DMS153 treated with DMSO at 0.1 percent for 48 hours (cell line): ENCODE results near the gene L3MBTL1.
"Not testable (repeated sequence)": the region's sequence is repeated elsewhere in the genome, so short reads cannot be mapped to it uniquely, and the experiment has no call there.

Experiments used
- DNase-seq: peaks from one replicate; lab custom pipeline; 2025; ENCODE audit not compliant: unreplicated experiment; lab: John Stamatoyannopoulos, UW

The L3MBTL1 gene

DNA sequence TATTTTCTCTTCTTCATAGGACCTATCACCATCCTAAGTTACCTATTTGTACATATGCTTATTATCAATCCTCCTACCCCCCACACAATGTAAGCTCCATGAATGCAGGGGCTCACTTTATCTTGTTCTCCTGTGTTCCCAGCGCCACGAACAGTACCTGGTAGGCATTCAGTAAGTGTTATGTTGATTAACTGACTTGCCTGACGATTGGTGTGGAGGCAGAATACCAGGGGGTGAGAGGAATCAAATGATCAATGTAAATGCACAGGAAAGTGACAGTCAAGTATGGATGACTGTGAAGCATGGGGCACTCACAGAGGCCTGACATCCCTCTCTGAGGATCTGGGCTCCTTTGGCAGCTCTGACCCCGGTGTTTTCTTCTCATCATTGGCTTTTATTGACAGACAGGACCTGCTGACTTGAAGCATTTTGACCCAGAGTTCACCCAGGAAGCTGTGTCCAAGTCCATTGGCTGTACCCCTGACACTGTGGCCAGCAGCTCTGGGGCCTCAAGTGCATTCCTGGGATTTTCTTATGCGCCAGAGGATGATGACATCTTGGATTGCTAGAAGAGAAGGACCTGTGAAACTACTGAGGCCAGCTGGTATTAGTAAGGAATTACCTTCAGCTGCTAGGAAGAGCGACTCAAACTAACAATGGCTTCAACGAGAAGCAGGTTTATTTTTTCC, 77.1 kb downstream of the L3MBTL1 start:
- no peak for DNase-seq

DNA sequence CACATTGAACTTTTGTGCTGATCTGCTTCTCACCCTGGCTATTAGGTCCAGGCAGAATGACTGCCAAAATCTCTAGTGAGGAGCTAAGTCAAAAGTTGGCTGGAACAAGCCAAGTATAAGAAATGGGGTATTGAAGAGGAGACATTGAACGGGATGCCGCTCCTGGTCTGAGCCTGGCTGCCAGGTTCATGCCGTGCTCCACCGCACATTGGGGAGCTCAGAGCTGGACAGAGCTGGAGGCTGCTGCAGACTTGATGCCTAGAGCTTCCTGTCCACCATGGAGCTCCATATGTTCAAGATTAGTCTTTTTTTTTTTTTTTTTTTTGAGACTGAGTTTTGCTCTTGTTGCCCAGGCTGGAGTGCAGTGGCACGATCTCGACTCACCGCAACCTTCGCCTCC, 79.1 kb downstream of the L3MBTL1 start:
- DNase-seq = no peak

DNA sequence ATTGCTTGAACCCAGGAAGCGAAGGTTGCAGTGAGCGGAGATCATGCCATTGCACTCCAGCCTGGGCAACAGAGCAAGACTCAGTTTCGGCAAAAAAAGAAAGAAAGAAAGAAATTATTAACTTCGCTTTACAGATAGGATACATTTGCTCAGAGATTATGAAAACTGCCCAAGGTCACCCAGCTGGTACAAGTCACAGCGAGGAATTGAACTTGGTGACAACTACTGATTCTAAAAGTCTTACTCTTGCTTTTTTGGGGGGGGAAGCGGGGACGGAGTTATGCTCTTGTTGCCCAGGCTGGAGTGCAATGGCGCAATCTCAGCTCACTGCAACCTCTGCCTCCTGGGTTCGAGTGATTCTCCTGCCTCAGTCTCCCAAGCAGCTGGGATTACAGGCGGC, 81.0 kb downstream of the L3MBTL1 start:
- not testable (repeated sequence) for DNase-seq

DNA sequence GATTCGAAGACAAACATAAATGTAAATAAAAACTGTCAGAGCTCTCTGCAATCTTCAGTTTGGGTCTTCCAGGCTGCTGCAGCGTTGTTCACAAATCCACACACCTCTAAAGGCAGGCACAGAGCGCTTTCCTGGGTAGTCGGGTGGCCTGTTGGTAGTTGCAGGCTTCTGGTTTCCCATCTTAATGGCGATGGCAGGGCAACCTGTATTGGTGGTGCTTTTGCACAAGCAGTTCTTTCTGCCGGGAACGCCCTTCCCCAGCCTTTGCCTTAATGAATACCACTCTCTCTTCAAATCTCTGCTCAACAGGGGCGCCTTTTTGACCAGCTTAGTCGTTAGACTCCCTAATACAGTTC, 82.5 kb downstream of the L3MBTL1 start:
- DNase-seq = peak; percentile 78

DNA sequence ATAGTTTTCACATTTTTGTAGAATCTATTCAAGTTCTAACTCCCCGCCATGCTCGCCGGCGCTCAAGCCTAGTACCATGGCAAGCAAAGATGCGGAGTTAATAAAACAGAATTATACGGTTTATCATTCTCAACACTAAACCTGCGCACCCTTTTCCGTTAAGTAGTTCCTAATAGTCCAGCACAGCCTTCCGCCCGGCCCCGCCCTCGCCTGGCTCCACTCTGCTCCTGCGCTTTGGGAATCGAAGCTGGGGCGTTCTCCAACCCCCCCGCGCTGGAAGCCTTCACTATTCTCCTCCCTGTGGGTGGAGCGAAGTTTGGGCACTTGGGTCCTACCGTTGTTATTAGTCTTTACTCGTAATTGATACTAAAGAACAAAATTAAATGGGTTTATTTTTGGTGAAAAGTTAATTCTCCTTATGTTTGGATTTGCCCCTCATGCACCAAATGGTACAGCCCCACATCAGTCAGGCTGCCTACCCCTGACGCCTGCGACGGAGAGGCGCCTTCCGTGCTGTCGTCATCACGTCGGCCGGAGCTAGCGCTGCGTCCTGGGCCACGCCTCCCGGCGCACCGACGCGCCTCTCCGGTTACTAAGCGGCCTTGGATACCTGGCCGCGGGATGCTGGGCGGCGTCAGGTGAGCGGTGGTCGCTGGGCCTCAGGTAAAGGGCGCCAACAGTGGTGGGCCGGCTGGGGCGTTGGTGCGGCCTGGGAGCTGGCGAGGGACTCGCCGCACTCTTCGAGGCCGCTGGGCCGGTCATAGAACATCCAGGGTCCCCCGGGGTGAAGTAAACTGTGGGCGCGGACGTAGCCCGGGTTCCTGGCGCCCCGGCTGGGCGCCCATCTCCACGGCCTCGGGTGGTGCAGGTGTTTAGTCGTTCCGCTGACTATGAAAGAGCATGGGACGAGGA, 83.2 kb downstream of the L3MBTL1 start, which contains the start of gene IFT52:
IFT52 (plus strand) TSS at position 546 of the 912 bp plus-strand sequence. CDS start 3,762 bp downstream, outside the sequence.
- peak; percentile 99 for DNase-seq
